Measurements from ENCODE around the gene PRSS22.

Gene PRSS22

GRCh38 chr16:2827831-2828520 lies 30.0 kb downstream of the PRSS22 start:
- no peak for DNase-seq

GRCh38 chr16:2827374-2827791 lies 30.6 kb downstream of the PRSS22 start:
- no peak for DNase-seq

- DNase-seq: no peak
Measured at GRCh38 chr16:2826591-2827373, 31.2 kb downstream of the PRSS22 start.

- no peak for DNase-seq
Measured at GRCh38 chr16:2825906-2826305, 32.1 kb downstream of the PRSS22 start.

GRCh38 chr16:2825049-2825742 lies 32.8 kb downstream of the PRSS22 start:
- no peak for DNase-seq

GRCh38 chr16:2824626-2825025 lies 33.3 kb downstream of the PRSS22 start:
- DNase-seq: no peak

- no peak for DNase-seq
Measured at GRCh38 chr16:2822496-2822895, 35.5 kb downstream of the PRSS22 start.

GRCh38 chr16:2822158-2822495 lies 35.8 kb downstream of the PRSS22 start:
- DNase-seq: no peak

- no peak for DNase-seq
Measured at GRCh38 chr16:2821487-2822157, 36.3 kb downstream of the PRSS22 start.

- DNase-seq: no peak
Measured at GRCh38 chr16:2820836-2821486, 37.0 kb downstream of the PRSS22 start.

GRCh38 chr16:2819939-2820835 lies 37.8 kb downstream of the PRSS22 start:
- DNase-seq: no peak

- DNase-seq: no peak
Measured at GRCh38 chr16:2819179-2819938, 38.6 kb downstream of the PRSS22 start.

- no peak for DNase-seq
Measured at GRCh38 chr16:2818272-2818876, 39.6 kb downstream of the PRSS22 start.

- DNase-seq: no peak
Measured at GRCh38 chr16:2817340-2818271, 40.4 kb downstream of the PRSS22 start.

- DNase-seq: peak; percentile 60
Measured at GRCh38 chr16:2816751-2817339, 41.1 kb downstream of the PRSS22 start, which contains the start of gene PRSS21. TSS of gene PRSS21 (plus strand) at chr16:2817237. CDS start at chr16:2817269, 32 bp downstream.

GRCh38 chr16:2815299-2815771 lies 42.6 kb downstream of the PRSS22 start:
- no peak for DNase-seq

GRCh38 chr16:2814551-2815298 lies 43.2 kb downstream of the PRSS22 start:
- no peak for DNase-seq

- DNase-seq: no peak
Measured at GRCh38 chr16:2813771-2814221, 44.2 kb downstream of the PRSS22 start.

Measured in stimulated activated CD8-positive, alpha-beta memory T cell treated with anti-CD3 and anti-CD28 coated beads, Interleukin-4, amount 100 ng/mL, for 48 hours (primary cell).